Fibroblast of villous mesenchyme (primary cell): ENCODE data around the gene ITIH3. TPM values are rescaled to one million over a fixed set of nuclear protein-coding genes. Genes with fewer than 3 reads are reported as not detected.

Experiments
- DNase-seq: peaks from one replicate; pipeline ENCODE4 v3.0.0-alpha.2; 2010; ENCODE audit warnings: low read depth
- H3K4me3 ChIP-seq: 2 replicates; pipeline ENCODE4 v1.5.1; 2011; ENCODE audit warnings: low read depth, mild to moderate bottlenecking, low read length
- CTCF ChIP-seq: IDR thresholded peaks from 2 replicates; pipeline ENCODE4 v1.5.1; 2012; ENCODE audit warnings: low read depth, mild to moderate bottlenecking, low read length; ENCODE audit not compliant: insufficient read depth
- total RNA-seq: library from RNA; depleted of rRNA; stranded (reverse); fragments of >200 nt; gene quantifications from 2 replicates; pipeline ENCODE4 v1.2.3, GENCODE V29; 2012

Gene ITIH3
- total RNA-seq = 1.6 and 8.2 TPM in 2 replicates

GRCh38 chr3:52794612-52795099, at the start of gene ITIH3:
Gene ITIH3, plus strand, starts transcription at chr3:52794796. Its CDS starts 8 bp downstream, at chr3:52794804.
- no peak for TF ChIP-seq CTCF
- H3K4me3 ChIP-seq = no peak within 1 kb of the TSS
- DNase-seq = no peak

- no peak for TF ChIP-seq CTCF
- peak; percentile 53 for DNase-seq
- no peak overlapping the region for H3K4me3 ChIP-seq
Observed at GRCh38 chr3:52752045-52752660, 42.4 kb upstream of the ITIH3 start.

GRCh38 chr3:52754373-52754772, 40.2 kb upstream of the ITIH3 start:
- no peak for TF ChIP-seq CTCF
- H3K4me3 ChIP-seq = no peak overlapping the region
- DNase-seq = no peak

DNA sequence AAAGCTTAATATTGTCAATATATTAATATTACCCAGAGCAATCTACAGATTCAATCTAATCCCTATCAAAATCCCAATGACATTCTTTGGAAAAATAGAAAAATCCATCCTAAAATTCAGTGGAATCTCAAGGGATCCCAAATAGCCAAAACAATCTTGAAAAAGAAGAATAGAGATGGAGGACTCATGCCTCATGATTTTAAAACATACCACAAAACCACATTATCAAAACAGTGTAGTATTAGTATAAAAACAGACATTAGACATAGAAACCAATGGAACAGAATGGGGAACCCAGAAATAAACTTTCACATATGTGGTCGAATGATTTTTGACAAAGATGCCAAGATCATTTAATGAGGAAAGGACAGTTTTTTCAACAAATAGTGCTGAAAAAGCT, 38.5 kb upstream of the ITIH3 start:
- no peak for TF ChIP-seq CTCF
- H3K4me3 ChIP-seq = no peak overlapping the region
- no peak for DNase-seq

- peak; percentile 19 for DNase-seq
- H3K4me3 ChIP-seq = no peak overlapping the region
- no peak for TF ChIP-seq CTCF
Observed at GRCh38 chr3:52763466-52763865, 31.1 kb upstream of the ITIH3 start.

DNA sequence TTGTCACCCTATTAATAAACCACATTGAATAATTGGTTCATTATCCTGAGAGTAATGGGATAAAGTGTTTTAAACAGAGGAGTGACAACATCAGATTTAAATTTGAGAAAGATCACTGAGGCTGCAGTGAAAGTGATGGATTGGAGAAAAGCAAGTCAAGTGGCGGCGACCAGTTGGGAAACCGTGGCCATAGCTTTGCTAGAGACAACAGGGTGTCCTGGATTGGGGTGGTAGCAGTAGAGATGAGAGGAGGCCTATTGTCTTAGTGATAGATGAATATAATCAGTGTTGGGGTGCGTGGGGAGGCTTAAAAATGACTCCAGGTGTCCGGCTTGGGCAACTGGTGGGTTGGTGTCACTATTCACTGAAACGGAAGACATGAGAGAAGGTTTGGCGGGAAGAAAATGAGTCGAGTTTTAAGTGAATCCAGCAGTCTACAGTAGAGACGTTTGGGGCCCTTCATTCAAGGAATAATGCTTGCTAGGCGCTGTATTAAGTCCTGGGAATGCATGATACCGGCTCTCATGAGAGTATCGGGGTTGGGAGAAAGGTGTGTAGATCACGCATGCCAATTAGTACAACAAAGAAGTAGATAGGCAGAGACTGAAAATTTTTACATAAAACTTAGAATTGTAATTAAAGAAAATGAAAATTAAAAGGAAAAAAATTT, 24.7 kb upstream of the ITIH3 start:
- peak overlapping the region; percentile 93 for H3K4me3 ChIP-seq
- TF ChIP-seq CTCF = no peak
- no peak for DNase-seq
